HFFc6 (cell line): ENCODE measurements around the gene SSR1. TPM values are rescaled to one million over a fixed set of nuclear protein-coding genes. Genes with fewer than 3 reads are reported as not detected.
"Not testable (repeated sequence)": the region's sequence is repeated elsewhere in the genome, so short reads cannot be mapped to it uniquely, and the experiment has no call there.

Experiments
- DNase-seq: peaks from one replicate; pipeline ENCODE4 v3.0.0-alpha.2; 2018
- H3K27ac Mint-ChIP-seq: 2 replicates; pipeline ENCODE4 v1.8.0; 2020; ENCODE audit warnings: mild to moderate bottlenecking, mixed read lengths
- H3K27me3 Mint-ChIP-seq: 2 replicates; pipeline ENCODE4 v1.8.0; 2021; ENCODE audit warnings: mild to moderate bottlenecking, moderate library complexity, mixed read lengths; ENCODE audit not compliant: insufficient read depth
- H3K36me3 Mint-ChIP-seq: 2 replicates; pipeline ENCODE4 v1.8.0; 2021; ENCODE audit warnings: low read depth, mixed read lengths
- H3K4me1 Mint-ChIP-seq: 2 replicates; pipeline ENCODE4 v1.8.0; 2020; ENCODE audit warnings: low read depth, mixed read lengths
- H3K4me3 Mint-ChIP-seq: 2 replicates; pipeline ENCODE4 v1.8.0; 2020; ENCODE audit warnings: mild to moderate bottlenecking, moderate library complexity, mixed read lengths
- H3K9me3 Mint-ChIP-seq: 2 replicates; pipeline ENCODE4 v1.8.0; 2020; ENCODE audit warnings: mild to moderate bottlenecking, mixed read lengths
- total RNA-seq, 6 experiments: library from RNA; stranded (reverse); fragmentation: NEBNext Ultra II Directional; extraction: Animal tissue kit (Norgen Biotek cat#: 25700); gene quantifications; 2 replicates in 1 of 6; 3 replicates in 5 of 6; pipeline ENCODE4 v1.2.3, GENCODE V29; 2021
- TF ChIP-seq, protein P1 (sequence below): fragments of 200-600 bp; sonication (generic); IDR thresholded peaks from 2 replicates; pipeline ENCODE4 v1.5.0; 2021; ENCODE audit warnings: antibody characterized with exemption, mild to moderate bottlenecking

SSR1 gene
- total RNA-seq, 6 experiments from 2014 or later: 279 to 334 (median 307) TPM

DNA sequence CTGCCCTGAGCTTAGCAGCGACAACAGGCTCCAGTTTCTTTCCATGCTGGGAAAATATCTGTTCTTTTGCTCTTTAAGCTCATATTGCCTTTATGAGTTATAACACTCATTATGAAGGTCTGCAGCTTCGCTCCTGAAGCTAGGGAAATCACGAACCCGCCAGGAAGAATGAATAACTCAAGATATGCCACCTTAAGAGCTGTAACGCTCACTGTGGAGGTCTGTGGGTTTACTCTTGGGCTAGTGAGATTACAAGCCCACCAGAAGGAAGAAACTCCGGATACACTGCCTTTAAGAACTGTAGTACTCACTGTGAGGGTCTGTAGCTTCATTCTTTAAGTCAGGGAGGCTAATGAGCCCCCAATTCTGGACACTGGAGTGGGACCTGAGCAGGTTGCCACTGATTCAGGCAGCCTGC, 3.0 kb upstream of the SSR1 start:
- no peaks in the 10 kb centered on the region for H3K9me3 Mint-ChIP-seq
- H3K4me1 Mint-ChIP-seq: peaks cover 15% of the 10 kb centered on the region
- no peak overlapping the region for H3K27ac Mint-ChIP-seq
- H3K4me3 Mint-ChIP-seq: no peak overlapping the region
- peaks cover 12% of the 10 kb centered on the region for H3K36me3 Mint-ChIP-seq
- H3K27me3 Mint-ChIP-seq: peaks cover 5% of the 10 kb centered on the region
- TF ChIP-seq, protein P1, sequence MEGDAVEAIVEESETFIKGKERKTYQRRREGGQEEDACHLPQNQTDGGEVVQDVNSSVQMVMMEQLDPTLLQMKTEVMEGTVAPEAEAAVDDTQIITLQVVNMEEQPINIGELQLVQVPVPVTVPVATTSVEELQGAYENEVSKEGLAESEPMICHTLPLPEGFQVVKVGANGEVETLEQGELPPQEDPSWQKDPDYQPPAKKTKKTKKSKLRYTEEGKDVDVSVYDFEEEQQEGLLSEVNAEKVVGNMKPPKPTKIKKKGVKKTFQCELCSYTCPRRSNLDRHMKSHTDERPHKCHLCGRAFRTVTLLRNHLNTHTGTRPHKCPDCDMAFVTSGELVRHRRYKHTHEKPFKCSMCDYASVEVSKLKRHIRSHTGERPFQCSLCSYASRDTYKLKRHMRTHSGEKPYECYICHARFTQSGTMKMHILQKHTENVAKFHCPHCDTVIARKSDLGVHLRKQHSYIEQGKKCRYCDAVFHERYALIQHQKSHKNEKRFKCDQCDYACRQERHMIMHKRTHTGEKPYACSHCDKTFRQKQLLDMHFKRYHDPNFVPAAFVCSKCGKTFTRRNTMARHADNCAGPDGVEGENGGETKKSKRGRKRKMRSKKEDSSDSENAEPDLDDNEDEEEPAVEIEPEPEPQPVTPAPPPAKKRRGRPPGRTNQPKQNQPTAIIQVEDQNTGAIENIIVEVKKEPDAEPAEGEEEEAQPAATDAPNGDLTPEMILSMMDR: no peak
- no peak for DNase-seq

DNA sequence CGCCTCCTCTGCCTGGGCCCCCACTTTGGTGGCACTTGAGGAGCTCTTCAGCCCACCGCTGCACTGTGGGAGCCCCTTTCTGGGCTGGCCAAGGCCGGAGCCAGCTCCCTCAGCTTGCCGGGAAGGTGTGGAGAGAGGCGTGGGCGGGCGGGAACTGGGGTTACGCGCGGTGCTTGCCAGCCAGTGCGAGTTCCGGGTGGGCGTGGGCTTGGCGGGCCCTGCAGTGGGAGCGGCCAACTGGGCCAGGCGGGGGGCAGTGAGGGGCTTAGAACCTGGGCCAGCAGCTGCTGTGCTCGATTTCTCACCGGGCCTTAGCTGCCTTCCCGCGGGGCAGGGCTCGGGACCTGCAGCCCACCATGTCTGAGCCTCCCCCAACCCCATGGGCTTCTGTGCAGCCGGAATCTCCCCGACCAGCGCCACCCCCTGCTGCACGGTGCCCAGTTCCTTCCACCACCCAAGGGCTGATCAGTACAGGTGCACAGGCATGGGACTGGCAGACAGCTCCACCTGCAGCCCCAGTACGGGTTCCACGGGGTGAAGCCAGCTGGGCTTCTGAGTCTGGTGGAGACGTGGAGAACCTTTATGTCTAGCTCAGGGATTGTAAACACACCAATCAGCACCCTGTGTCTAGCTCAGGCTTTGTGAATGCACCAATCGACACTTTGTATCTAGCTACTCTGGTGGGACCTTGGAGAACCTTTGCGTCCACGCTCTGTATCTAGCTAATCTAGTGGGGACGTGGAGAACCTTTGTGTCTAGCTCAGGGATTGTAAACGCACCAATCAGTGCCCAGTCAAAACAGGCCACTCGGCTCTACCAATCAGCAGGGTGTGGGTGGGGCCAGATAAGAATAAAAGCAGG, 2.3 kb upstream of the SSR1 start:
- H3K27ac Mint-ChIP-seq, H3K27me3 Mint-ChIP-seq, DNase-seq, H3K4me3 Mint-ChIP-seq, H3K9me3 Mint-ChIP-seq: not testable (repeated sequence)
- Mint-ChIP-seq H3K4me1 (peaks cover 18% of the 10 kb centered on the region), H3K36me3 (peaks cover 13% of the 10 kb centered on the region)

DNA sequence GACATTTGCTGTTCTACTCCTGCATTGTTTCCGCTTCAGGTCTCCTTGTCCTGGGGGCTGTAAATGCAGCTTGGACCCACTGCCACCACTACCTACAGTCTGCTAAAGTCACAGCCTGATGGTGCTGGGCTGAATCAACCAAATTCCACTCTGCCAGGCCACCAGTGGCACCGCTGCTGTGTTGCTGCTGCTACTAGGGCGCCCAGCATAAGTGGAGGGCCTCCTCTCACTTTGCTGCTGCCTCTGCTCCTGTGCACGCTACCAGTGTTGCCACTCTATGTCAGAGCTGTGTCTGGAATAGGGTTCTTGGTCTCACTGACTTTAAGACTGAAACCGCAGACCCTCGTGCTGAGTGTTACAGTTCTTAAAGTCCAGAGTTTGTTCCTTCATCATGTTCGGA, 1.4 kb upstream of the SSR1 start:
- H3K36me3 Mint-ChIP-seq: peaks cover 13% of the 10 kb centered on the region
- no peak overlapping the region for H3K27ac Mint-ChIP-seq
- no peaks in the 10 kb centered on the region for H3K9me3 Mint-ChIP-seq
- DNase-seq: no peak
- TF ChIP-seq, protein P1: no peak
- H3K27me3 Mint-ChIP-seq: peaks cover 5% of the 10 kb centered on the region
- H3K4me1 Mint-ChIP-seq: peaks cover 27% of the 10 kb centered on the region
- no peak overlapping the region for H3K4me3 Mint-ChIP-seq

DNA sequence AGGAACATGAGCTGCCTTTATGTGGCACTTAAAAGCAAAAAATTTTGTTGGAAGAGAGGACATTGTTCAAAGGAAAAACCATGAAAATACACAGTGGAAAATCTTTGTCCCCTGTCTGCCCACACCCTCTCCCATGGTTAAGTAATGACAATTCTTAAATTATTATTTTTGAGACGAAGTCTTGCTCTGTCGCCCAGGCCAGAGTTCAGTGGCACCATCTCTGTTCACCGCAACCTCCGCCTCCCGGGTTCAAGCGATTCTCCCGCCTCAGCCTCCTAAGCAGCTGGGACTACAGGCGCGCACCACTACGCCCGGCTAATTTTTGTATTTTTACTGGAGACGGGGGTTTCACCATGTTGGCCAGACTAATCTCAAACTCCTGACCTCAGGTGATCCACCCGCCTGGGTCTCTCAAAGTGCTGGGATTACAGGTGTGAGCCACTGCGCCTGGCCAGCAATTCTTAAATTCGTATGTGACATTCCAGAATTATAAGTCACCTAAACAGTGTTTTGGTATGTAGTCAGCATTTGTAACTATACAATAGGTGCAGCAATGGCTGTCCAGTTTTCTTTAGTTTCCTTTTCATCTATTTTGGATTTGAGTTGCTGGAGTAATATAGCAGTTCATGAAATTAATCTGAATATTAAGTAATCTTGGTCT, 636 bp upstream of the SSR1 start:
- TF ChIP-seq, protein P1: no peak
- no peaks in the 10 kb centered on the region for H3K9me3 Mint-ChIP-seq

DNA sequence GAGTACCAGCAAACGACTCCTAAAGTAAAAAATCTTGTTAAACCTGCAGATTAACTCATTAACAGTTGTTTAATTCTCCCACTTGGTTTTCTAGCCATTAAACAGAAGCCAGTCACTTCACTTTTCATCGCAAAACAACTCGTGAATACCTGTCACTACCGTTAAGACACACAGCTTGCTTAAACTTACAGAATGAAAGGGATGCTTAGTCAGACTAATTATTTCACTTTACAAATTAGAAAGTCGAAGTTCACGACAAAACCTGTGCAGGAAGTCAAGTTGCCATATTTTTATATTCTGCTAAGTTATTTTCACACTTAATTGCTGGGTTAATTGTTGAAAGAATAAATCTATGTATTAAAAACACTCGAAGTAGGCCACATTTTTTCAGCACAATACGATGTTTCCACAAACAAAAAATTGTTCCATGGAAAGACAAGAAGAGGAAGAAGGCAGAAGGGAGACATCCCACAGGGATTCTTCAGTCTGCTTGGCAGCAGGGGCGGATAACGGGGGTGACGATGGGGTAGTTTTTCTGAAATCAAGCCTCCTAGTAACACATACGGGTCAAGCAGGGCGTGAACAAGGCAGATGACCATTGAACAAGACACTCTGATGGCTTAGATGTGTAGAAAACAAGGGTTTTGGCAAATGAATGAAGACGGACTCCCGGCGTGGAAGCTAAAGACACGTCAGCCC, 933 bp downstream of the SSR1 start:
- H3K27ac Mint-ChIP-seq: peak overlapping the region; percentile 94

More for the DNA sequence above, 636 bp upstream of the SSR1 start:
- DNase-seq: no peak
- H3K27ac Mint-ChIP-seq: peak overlapping the region; percentile 90
- peak overlapping the region; percentile 99 for H3K4me3 Mint-ChIP-seq
- H3K4me1 Mint-ChIP-seq: peaks cover 35% of the 10 kb centered on the region
- peaks cover 19% of the 10 kb centered on the region for H3K36me3 Mint-ChIP-seq
- H3K27me3 Mint-ChIP-seq: peaks cover 4% of the 10 kb centered on the region

More for the DNA sequence above, 933 bp downstream of the SSR1 start:
- Mint-ChIP-seq H3K4me3 (peak overlapping the region; percentile 99), H3K9me3 (no peaks in the 10 kb centered on the region), H3K4me1 (peaks cover 46% of the 10 kb centered on the region), H3K27me3 (no peaks in the 10 kb centered on the region; the same call in none of the 2 replicates), H3K36me3 (peaks cover 29% of the 10 kb centered on the region)
- TF ChIP-seq, protein P1: no peak
- peak; percentile 13 for DNase-seq
